HG03558 (cell line): ENCODE data around the gene PARL.

Experiments
- ATAC-seq: cut with Tn5 transposase; IDR thresholded peaks from one replicate; pipeline ENCODE4 v1.9.1; 2021; ENCODE audit warnings: moderate number of reproducible peaks; ENCODE audit not compliant: unreplicated experiment; ENCODE audit errors: extremely low read depth

PARL gene

DNA sequence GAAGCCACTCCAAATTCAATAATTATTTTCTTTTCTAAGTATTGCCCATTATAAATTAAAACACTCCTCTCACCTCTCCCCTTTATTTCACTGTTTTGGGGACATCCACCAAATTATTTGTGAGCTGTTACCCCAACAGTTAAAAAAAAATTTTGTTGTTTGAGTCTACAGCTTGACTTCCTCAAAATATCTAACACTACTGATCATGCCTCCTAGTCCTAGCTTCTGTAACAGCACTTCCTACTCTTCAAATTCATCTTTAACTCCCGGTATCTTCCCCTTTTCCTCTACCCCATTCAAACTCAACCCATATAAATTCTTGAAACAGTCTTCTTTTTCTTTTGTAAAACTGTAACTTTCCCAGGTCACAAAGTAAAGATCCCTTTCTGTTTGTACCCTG, 15.9 kb downstream of the PARL start:
- no peak for ATAC-seq

DNA sequence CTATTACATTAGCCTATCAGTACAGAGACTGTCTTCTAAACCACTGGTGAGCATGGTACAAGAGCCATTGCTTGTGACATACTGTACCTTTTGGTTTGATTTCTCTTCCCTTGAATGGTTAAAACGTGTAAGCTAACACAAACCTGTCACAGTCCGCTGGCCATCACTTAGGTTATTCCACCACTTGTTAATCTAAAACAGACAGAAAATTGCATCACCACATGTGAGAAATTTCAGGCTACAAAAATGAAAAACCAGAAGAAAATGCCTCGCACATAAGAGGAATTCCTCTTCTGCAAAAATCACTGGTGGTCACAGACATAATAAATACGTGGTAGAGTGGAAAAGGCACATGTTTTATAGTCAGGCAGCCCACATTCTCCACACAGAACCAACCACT, 22.1 kb downstream of the PARL start:
- no peak for ATAC-seq

GRCh38 chr3:183857863-183858262, 26.8 kb downstream of the PARL start:
- no peak for ATAC-seq

DNA sequence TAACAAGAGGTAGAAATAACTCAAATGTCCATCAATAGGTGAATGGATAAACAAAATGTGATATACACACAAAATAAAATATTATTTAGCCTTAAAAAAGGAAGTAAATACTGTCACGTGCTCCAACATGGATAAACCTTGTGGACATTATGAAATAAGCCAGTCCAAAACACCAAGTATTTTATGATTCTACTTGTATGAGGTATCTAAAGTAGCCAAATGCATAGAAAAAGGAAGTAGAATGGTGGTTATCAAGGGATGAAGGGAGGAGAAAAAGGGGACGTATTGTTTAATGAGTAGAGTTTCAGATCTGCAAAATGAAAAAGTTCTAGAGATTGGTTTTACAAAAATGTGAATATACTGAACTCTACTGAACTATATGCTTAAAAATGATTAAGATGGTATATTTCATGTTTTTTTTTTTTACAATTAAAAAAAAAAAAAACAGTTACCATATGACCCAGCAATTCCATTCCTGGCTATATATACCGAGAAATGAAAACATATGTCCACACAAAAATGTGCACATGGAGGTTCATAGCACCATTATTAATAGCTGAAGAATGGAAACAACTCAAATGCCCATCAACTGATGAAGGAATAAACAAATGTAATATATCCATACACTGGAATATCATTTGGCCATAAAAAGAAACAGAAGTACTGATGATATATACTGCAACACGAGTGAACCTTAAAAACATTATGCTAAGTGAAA, 30.2 kb downstream of the PARL start:
- no peak for ATAC-seq

GRCh38 chr3:183845608-183846288, 38.9 kb downstream of the PARL start:
- ATAC-seq, result no peak

GRCh38 chr3:183845090-183845489, 39.6 kb downstream of the PARL start:
- ATAC-seq, result no peak

DNA sequence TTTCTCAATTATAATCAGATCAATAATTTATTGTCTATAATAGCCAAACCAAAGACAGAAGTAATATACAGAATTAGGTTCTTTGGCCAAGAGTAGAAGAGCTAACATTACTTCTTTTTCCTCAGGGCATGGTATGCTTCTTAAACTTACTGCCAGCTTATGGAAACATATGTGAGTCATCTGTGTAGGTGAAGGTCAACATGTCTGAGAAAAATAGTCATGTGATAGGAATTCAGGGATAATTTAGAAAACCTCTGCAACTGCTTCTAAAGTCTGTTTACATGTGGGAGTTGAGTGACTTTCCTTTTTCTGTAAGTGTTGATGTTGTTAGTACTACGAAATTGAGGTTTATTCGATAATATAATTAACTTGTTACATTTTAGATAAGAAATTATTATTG, 40.1 kb downstream of the PARL start:
- no peak for ATAC-seq

GRCh38 chr3:183839751-183840150, 44.9 kb downstream of the PARL start:
- no peak for ATAC-seq

DNA sequence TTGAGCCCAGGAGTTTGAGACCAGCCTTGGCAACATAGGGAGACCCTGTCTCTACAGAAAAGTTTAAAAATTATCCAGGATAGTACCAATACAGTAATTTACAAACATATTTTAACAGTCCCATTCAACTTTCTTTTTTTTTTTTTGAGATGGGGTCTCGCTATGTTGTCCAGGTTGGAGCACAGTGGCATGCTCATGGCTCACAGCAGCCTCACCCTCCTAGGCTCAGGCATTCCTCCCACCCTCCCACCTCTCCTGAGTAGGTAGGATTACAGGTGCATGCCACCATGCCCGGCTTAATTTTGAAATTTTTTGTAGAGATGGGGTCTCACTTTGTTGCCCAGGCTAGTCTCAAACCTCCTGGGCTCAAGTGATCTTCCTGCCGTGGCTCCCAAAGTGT, 46.8 kb downstream of the PARL start:
- no peak for ATAC-seq

- no peak for ATAC-seq
These were observed 47.3 kb downstream of the PARL start for GRCh38 chr3:183837390-183837789.

- no peak for ATAC-seq
These were observed 51.2 kb downstream of the PARL start for GRCh38 chr3:183833516-183833915.

- ATAC-seq, result no peak
These were observed 54.5 kb downstream of the PARL start for GRCh38 chr3:183830187-183830586.

GRCh38 chr3:183829466-183829865, 55.2 kb downstream of the PARL start:
- no peak for ATAC-seq

- ATAC-seq, result no peak
These were observed 56.2 kb downstream of the PARL start for GRCh38 chr3:183828538-183828870.

DNA sequence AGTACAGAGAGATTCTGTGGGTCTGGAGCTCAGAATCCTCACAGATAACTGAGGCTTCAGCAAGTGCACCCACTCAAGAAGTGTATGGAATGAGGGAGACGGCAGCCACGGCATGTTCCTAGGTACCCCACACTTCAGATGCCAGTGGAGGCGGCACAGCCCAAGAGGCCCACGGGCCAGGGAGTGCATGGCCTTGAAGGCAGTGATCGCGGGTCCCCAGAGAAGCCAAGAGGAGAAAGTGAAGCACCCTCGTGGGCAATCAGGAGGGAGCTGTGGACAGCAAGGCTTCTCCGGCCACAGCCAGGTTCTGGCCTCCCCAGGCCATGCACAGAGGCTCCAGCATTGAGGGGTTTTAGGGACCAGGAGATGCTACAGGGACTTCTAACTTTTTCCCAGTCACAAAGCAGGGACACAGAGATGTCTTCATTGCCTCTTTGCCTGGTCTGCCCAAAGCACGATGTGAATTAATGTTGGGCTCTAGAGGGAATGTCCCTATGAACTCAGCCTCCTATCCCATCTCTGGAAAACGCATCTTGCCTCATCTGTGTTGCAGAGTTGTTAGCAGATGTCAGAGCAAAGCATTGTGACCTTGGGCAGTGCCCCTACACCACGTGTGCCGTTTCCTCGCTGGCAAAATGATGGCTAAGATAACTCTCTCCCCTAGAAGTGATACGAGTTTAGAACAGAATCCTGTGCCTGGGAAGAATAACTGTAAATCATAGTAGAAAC, 56.7 kb downstream of the PARL start:
- no peak for ATAC-seq

- ATAC-seq, result no peak
These were observed 58.0 kb downstream of the PARL start for GRCh38 chr3:183826448-183827250.

GRCh38 chr3:183825456-183826161, 59.1 kb downstream of the PARL start, which contains the start of gene MAP6D1:
Gene MAP6D1, minus strand, starts transcription at chr3:183825577. Its CDS starts 30 bp downstream, at chr3:183825547.
- ATAC-seq, result no peak

GRCh38 chr3:183824761-183825455, 59.8 kb downstream of the PARL start:
- no peak for ATAC-seq

DNA sequence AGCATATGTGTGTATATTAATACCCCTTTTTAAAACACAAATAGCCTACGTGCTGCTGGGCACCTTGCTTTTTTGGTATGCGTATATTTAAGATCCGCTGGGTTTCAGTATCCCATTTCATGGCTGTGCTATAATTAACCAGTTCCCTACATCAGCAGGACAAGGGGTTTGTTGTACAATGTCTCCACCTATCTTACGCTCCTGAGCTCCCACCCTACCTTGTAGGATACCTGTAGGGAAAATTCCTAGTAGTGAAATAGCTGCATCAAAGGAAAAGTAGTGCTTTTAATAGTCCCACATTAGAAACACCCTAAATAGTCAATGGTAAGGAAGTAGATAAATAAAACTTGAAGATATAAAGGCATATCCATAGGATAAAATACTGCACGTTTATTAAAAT, 60.7 kb downstream of the PARL start:
- ATAC-seq, result no peak
